ENCODE measurements around the gene LRP8. TPM values are rescaled to one million over a fixed set of nuclear protein-coding genes. Genes with fewer than 3 reads are reported as not detected.
"Not testable (repeated sequence)": the region's sequence is repeated elsewhere in the genome, so short reads cannot be mapped to it uniquely, and the experiment has no call there.

The LRP8 gene
- total and polyA plus RNA-seq, 4 donors: 2.6 to 20.0 (median 9.6) TPM

DNA sequence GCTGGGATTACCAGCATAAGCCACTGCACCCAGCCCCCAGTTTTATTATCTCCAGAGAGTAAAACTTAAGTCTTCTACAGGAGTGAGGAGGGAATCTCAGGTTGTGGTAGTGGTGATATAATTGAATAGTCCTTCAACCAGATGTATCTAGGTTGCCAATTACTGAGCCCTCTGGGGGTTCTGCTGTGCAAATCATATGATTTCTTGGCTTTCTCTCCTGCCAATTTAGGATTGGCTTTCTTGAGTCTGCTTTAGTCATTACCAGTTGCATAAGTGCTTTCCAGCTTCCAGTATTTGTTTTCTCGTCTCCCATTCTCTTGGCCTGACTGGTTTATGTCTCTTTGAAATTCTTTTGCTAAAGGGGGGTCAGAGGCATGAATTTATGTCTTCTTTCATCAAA, 120.1 kb downstream of the LRP8 start:
- 64 to 80% methylated on average over 1 of the region's 1 CpG for WGBS, 2 donors
- H3K36me3 ChIP-seq (ENCODE audit: control insufficient read depth in 4 of 4, insufficient read depth in 4 of 4, low read length in 4 of 4): peaks cover 29 to 46% (median 38%) of the 10 kb centered on the region in 4 donors
- no peak for ATAC-seq (ENCODE audit: insufficient read depth, low FRiP score)

DNA sequence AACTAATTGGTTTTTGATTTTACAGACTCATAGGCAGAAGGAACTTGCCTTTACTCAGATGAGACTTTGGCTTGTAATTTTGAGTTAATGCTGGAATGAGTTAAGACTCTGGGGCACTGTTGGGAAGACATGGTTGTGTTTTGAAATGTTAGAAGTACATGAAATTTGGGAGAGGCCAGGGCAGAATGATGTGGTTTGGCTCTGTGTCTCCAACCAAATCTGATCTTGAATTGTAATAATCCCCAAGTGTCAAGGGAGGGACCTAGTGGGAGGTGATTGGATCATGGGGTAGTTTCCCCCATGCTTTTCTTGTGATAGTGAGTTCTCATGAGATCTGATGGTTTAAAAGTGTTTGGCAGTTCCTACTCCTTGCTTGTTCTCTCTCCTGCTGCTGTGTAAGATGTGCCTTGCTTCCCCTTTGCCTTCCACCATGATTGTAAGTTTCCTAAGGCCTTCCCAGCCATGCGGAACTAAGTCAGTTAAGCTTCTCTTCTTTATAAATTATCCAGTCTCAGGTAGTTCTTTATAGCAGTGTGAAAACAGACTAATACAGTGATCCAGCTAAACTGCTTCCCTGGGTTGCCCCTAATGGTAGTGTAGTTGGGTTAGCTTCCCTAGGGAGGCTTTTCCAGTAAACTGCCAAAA, 121.0 kb downstream of the LRP8 start:
- no peak overlapping the region for H3K27ac ChIP-seq (ENCODE audit: low read depth in 1 of 2, low read length in 1 of 2)
- ATAC-seq (ENCODE audit: insufficient read depth, low FRiP score): no peak
- H3K9ac ChIP-seq (ENCODE audit: insufficient read depth in 1 of 2, low read length in 2 of 2): no peak overlapping the region
- H3K4me3 ChIP-seq: no peak overlapping the region
- no peak for DNase-seq
- TF ChIP-seq, protein P1, sequence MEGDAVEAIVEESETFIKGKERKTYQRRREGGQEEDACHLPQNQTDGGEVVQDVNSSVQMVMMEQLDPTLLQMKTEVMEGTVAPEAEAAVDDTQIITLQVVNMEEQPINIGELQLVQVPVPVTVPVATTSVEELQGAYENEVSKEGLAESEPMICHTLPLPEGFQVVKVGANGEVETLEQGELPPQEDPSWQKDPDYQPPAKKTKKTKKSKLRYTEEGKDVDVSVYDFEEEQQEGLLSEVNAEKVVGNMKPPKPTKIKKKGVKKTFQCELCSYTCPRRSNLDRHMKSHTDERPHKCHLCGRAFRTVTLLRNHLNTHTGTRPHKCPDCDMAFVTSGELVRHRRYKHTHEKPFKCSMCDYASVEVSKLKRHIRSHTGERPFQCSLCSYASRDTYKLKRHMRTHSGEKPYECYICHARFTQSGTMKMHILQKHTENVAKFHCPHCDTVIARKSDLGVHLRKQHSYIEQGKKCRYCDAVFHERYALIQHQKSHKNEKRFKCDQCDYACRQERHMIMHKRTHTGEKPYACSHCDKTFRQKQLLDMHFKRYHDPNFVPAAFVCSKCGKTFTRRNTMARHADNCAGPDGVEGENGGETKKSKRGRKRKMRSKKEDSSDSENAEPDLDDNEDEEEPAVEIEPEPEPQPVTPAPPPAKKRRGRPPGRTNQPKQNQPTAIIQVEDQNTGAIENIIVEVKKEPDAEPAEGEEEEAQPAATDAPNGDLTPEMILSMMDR (IDR thresholded peaks at IDR 0.05; ENCODE audit: control extremely low read depth, extremely low read depth): no peak
- H3K4me1 ChIP-seq (ENCODE audit: control insufficient read depth in 5 of 5, insufficient read depth in 5 of 5, low read length in 5 of 5): no peaks in the 10 kb centered on the region
- H3K36me3 ChIP-seq (ENCODE audit: control insufficient read depth in 4 of 4, insufficient read depth in 4 of 4, low read length in 4 of 4): peaks cover 31 to 51% (median 40%) of the 10 kb centered on the region in 4 donors
- no peaks in the 10 kb centered on the region for H3K27me3 ChIP-seq (ENCODE audit: control insufficient read depth in 3 of 3, insufficient read depth in 3 of 3, low read length in 2 of 3)
- H3K9me3 ChIP-seq (ENCODE audit: control insufficient read depth in 4 of 4, insufficient read depth in 3 of 4, low read length in 3 of 4): peaks cover 0 to 6% (median 0%) of the 10 kb centered on the region in 4 donors
- WGBS, 2 donors: 93 to 100% methylated on average over 1 of the region's 1 CpG

More for the DNA sequence above, 120.1 kb downstream of the LRP8 start:
- Histone ChIP-seq H3K9me3 (ENCODE audit: control insufficient read depth in 4 of 4, insufficient read depth in 3 of 4, low read length in 3 of 4) (peaks cover 0 to 6% (median 0%) of the 10 kb centered on the region in 4 donors), H3K9ac (ENCODE audit: insufficient read depth in 1 of 2, low read length in 2 of 2) (no peak overlapping the region), H3K4me3 (no peak overlapping the region), H3K27ac (ENCODE audit: low read depth in 1 of 2, low read length in 1 of 2) (no peak overlapping the region), H3K4me1 (ENCODE audit: control insufficient read depth in 5 of 5, insufficient read depth in 5 of 5, low read length in 5 of 5) (no peaks in the 10 kb centered on the region), H3K27me3 (ENCODE audit: control insufficient read depth in 3 of 3, insufficient read depth in 3 of 3, low read length in 2 of 3) (no peaks in the 10 kb centered on the region)
- TF ChIP-seq, protein P1 (IDR thresholded peaks at IDR 0.05; ENCODE audit: control extremely low read depth, extremely low read depth): no peak
- DNase-seq: no peak

DNA sequence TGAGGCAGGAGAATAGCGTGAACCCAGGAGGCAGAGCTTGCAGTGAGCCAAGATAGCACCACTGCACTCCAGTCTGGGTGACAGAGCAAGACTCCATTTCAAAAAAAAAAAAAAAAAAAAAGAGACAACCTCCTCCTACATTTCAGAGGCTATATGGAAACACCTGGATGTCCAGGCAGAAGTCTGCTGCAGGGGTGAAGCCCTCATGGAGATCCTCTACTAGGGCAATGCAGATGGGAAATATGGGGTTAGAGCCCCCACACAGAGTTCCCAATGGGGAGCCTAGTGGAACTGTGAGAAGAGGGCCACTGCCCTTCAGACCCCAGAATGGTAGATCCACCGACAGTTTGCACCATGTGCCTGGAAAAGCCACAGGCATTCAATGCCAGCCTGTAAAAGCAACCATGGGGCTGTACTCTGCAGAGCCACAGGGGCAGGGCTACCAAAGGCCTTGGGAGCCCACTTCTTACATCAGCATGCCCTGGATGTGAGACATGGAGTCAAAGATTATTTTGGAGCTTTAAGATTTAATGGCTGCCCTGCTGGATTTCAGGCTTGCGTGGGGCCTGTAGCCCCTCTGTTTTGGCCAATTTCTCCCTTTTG, 121.7 kb downstream of the LRP8 start:
- not testable (repeated sequence) for H3K4me3 ChIP-seq; H3K4me1 ChIP-seq (ENCODE audit: control insufficient read depth in 5 of 5, insufficient read depth in 5 of 5, low read length in 5 of 5); H3K27me3 ChIP-seq (ENCODE audit: control insufficient read depth in 3 of 3, insufficient read depth in 3 of 3, low read length in 2 of 3); H3K9me3 ChIP-seq (ENCODE audit: control insufficient read depth in 4 of 4, insufficient read depth in 3 of 4, low read length in 3 of 4); H3K9ac ChIP-seq (ENCODE audit: insufficient read depth in 1 of 2, low read length in 2 of 2); H3K27ac ChIP-seq (ENCODE audit: low read depth in 1 of 2, low read length in 1 of 2); ATAC-seq (ENCODE audit: insufficient read depth, low FRiP score); DNase-seq
- peaks cover 31 to 54% (median 42%) of the 10 kb centered on the region in 4 donors for H3K36me3 ChIP-seq (ENCODE audit: control insufficient read depth in 4 of 4, insufficient read depth in 4 of 4, low read length in 4 of 4)
- 97 to 99% methylated on average over 3 of the region's 3 CpGs for WGBS, 2 donors

DNA sequence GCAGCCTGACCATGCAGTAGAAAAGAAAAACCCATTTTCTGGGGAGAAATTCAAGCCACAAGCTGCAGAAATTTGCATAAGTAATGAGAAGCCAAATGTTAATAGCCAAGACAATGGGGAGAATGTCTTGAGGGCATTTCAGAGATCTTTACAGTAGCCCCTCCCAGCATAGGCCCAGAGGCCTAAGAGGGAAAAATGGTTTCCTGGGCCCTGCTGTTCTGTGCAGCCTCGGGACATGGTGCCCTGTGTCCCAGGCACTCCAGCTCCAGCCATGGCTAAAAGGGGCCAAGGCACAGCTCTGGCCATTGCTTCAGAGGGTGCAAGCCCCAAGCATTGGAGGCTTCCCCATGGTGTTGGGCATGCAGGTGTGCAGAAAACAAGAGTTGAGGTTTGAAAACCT, 122.4 kb downstream of the LRP8 start:
- not testable (repeated sequence) for H3K4me1 ChIP-seq (ENCODE audit: control insufficient read depth in 5 of 5, insufficient read depth in 5 of 5, low read length in 5 of 5); DNase-seq; H3K9me3 ChIP-seq (ENCODE audit: control insufficient read depth in 4 of 4, insufficient read depth in 3 of 4, low read length in 3 of 4); ATAC-seq (ENCODE audit: insufficient read depth, low FRiP score); H3K27me3 ChIP-seq (ENCODE audit: control insufficient read depth in 3 of 3, insufficient read depth in 3 of 3, low read length in 2 of 3); H3K27ac ChIP-seq (ENCODE audit: low read depth in 1 of 2, low read length in 1 of 2); H3K9ac ChIP-seq (ENCODE audit: insufficient read depth in 1 of 2, low read length in 2 of 2); H3K4me3 ChIP-seq
- WGBS, 2 donors: 96 to 100% methylated on average over 1 of the region's 1 CpG
- peaks cover 31 to 54% (median 40%) of the 10 kb centered on the region in 4 donors for H3K36me3 ChIP-seq (ENCODE audit: control insufficient read depth in 4 of 4, insufficient read depth in 4 of 4, low read length in 4 of 4)
